Prostate gland (tissue), 2 donors: ENCODE data around the gene TTYH1.

Experiments used
- CTCF ChIP-seq, 4 experiments: fragments of 200-600 bp in 2 of 4; fragments of 450-650 bp in 2 of 4; sonication (generic) in 2 of 4; IDR thresholded peaks; 1 replicate in 3 of 4; 2 replicates in 1 of 4; pipeline ENCODE4 v1.5.1; 2016 to 2019; ENCODE audit warnings: antibody characterized with exemption in 4 of 4, mild to moderate bottlenecking in 2 of 4, moderate library complexity in 2 of 4
- POLR2A ChIP-seq: fragments of 450-650 bp; IDR thresholded peaks from one replicate; pipeline ENCODE4 v1.6.1; 2016; ENCODE audit warnings: antibody characterized with exemption, mild to moderate bottlenecking
- POLR2AphosphoS5 ChIP-seq: sonication (generic); formaldehyde crosslinking; IDR thresholded peaks from one replicate; pipeline ENCODE4 v1.6.1; 2017; ENCODE audit warnings: antibody characterized with exemption

- TF ChIP-seq CTCF (IDR thresholded peaks at IDR 0.05), result no peak
- TF ChIP-seq POLR2AphosphoS5, result no peak
- TF ChIP-seq POLR2A, result no peak
These were observed 21.5 kb downstream of the TTYH1 start for GRCh38 chr19:54436628-54437252.
